ENCODE results near the gene CAPN5. TPM values are rescaled to one million over a fixed set of nuclear protein-coding genes. Genes with fewer than 3 reads are reported as not detected.

CAPN5 gene
- total RNA-seq, 1 experiment from 2014 or later = 22.3 TPM

DNA sequence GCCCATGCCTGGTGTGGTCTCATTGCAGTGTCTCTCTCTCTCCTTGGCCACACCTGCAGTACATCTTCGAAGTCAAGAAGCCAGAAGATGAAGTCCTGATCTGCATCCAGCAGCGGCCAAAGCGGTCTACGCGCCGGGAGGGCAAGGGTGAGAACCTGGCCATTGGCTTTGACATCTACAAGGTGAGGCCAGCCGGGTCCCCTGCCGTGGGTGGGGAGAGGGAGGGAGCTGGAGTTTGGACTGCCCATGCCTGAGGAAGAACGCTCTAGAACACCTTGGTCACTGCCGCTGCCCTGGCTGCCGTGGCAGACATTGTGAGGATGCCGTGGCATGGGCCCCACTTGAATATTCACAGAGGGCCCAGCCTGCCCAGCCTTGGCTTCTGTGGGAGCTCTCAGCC lies 52.2 kb downstream of the CAPN5 start:
- no peak overlapping the region for H3K27ac Mint-ChIP-seq (ENCODE audit: unreplicated experiment)
- no peaks in the 10 kb centered on the region for H3K27me3 Mint-ChIP-seq (ENCODE audit: unreplicated experiment)
- CTCF ChIA-PET = no interaction called here
- no peaks in the 10 kb centered on the region for H3K9me3 Mint-ChIP-seq (ENCODE audit: low read depth, unreplicated experiment)
- intact Hi-C loops (cut with micrococcal nuclease; ENCODE audit: unreplicated experiment) = no loop called here
- H3K4me3 Mint-ChIP-seq (ENCODE audit: low read depth, unreplicated experiment) = no peak overlapping the region
- no peaks in the 10 kb centered on the region for H3K4me1 Mint-ChIP-seq (ENCODE audit: low read depth, unreplicated experiment)
- TF ChIP-seq, protein P1, sequence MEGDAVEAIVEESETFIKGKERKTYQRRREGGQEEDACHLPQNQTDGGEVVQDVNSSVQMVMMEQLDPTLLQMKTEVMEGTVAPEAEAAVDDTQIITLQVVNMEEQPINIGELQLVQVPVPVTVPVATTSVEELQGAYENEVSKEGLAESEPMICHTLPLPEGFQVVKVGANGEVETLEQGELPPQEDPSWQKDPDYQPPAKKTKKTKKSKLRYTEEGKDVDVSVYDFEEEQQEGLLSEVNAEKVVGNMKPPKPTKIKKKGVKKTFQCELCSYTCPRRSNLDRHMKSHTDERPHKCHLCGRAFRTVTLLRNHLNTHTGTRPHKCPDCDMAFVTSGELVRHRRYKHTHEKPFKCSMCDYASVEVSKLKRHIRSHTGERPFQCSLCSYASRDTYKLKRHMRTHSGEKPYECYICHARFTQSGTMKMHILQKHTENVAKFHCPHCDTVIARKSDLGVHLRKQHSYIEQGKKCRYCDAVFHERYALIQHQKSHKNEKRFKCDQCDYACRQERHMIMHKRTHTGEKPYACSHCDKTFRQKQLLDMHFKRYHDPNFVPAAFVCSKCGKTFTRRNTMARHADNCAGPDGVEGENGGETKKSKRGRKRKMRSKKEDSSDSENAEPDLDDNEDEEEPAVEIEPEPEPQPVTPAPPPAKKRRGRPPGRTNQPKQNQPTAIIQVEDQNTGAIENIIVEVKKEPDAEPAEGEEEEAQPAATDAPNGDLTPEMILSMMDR (IDR thresholded peaks at IDR 0.05; ENCODE audit: unreplicated experiment) = no peak
- BruUV-seq (replicated peaks) = no TSS peak
- peaks cover 9% of the 10 kb centered on the region for H3K36me3 Mint-ChIP-seq (ENCODE audit: insufficient read depth, unreplicated experiment)
- no peak for DNase-seq

DNA sequence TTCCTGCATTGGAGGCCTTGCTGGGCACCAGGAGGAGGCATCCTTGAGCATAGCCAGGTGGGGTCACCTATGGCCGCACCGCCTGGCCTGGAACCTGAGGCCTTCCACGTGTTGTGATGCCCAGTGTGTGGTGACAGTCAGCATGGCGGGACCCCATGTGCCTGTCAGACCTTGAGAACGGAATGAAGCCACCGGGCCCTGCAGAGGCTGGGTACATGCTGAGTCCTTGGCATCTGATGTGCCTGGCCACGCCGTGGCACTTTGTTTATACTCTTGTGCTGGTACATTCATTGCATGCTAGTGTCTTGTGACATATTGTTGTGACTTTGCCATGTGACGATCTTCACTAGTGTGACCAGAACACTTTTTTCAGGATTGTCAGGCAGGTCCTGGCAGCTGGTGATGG lies 52.8 kb downstream of the CAPN5 start:
- BruUV-seq (replicated peaks) = no TSS peak
- Mint-ChIP-seq H3K27ac (ENCODE audit: unreplicated experiment) (no peak overlapping the region), H3K9me3 (ENCODE audit: low read depth, unreplicated experiment) (no peaks in the 10 kb centered on the region), H3K36me3 (ENCODE audit: insufficient read depth, unreplicated experiment) (peaks cover 12% of the 10 kb centered on the region), H3K4me3 (ENCODE audit: low read depth, unreplicated experiment) (no peak overlapping the region), H3K27me3 (ENCODE audit: unreplicated experiment) (no peaks in the 10 kb centered on the region), H3K4me1 (ENCODE audit: low read depth, unreplicated experiment) (no peaks in the 10 kb centered on the region)
- CTCF ChIA-PET = interaction anchor here (1.2 kb wide), 1 partner anchor 12 kb away, joined by 3 read pairs; no protein-coding TSS in a partner anchor
- DNase-seq = no peak
- TF ChIP-seq, protein P1 (IDR thresholded peaks at IDR 0.05; ENCODE audit: unreplicated experiment) = no peak
- intact Hi-C loops (cut with micrococcal nuclease; ENCODE audit: unreplicated experiment) = no loop called here

DNA sequence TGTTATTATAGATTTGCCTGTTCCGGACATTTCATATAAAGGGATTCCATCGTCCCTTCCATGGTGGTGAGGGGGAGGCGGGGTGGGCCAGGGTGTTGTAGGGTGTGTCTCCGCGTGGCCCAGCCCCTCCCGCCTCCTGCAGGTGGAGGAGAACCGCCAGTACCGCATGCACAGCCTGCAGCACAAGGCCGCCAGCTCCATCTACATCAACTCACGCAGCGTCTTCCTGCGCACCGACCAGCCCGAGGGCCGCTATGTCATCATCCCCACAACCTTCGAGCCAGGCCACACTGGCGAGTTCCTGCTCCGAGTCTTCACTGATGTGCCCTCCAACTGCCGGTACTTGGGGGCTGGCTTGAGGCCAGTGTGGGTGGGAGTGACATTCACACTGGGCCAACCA lies 53.8 kb downstream of the CAPN5 start:
- CTCF ChIA-PET = interaction anchor here (1.2 kb wide), 1 partner anchor 13 kb away, joined by 3 read pairs; no protein-coding TSS in a partner anchor
- TF ChIP-seq, protein P1 (IDR thresholded peaks at IDR 0.05; ENCODE audit: unreplicated experiment) = no peak
- Mint-ChIP-seq H3K27me3 (ENCODE audit: unreplicated experiment) (no peaks in the 10 kb centered on the region), H3K4me3 (ENCODE audit: low read depth, unreplicated experiment) (no peak overlapping the region), H3K36me3 (ENCODE audit: insufficient read depth, unreplicated experiment) (peaks cover 12% of the 10 kb centered on the region), H3K9me3 (ENCODE audit: low read depth, unreplicated experiment) (no peaks in the 10 kb centered on the region), H3K4me1 (ENCODE audit: low read depth, unreplicated experiment) (no peaks in the 10 kb centered on the region), H3K27ac (ENCODE audit: unreplicated experiment) (no peak overlapping the region)
- BruUV-seq (replicated peaks) = no TSS peak
- intact Hi-C loops (cut with micrococcal nuclease; ENCODE audit: unreplicated experiment) = no loop called here
- DNase-seq = no peak

DNA sequence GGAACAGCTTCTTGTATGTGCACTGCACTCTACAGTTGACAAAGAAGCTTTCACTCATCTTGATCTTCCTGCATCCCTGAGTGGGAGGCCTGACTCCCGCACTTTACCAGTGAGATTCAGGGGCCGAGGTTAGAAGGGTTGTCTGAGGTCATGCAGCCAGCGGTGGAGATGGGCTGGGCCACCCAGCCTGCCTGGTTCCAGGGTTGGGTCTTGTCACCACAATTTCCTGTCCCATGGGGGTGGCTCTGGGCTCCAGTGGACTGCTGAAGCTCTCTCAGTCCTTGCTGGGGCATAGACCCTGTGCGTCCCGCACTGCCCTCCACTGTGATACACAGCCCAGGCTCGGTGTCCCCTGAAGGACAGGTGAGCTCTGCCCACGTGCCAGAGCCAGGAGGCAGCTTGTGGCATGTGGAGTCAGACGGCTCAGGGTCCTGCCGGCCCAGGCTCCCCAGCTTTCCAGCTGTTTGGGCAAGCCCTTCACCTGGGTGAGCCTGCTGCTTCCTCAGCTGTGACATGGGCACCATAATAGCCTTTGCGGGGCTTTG lies 54.4 kb downstream of the CAPN5 start:
- DNase-seq = no peak
- Mint-ChIP-seq H3K4me1 (ENCODE audit: low read depth, unreplicated experiment) (no peaks in the 10 kb centered on the region), H3K27ac (ENCODE audit: unreplicated experiment) (no peak overlapping the region), H3K9me3 (ENCODE audit: low read depth, unreplicated experiment) (no peaks in the 10 kb centered on the region), H3K36me3 (ENCODE audit: insufficient read depth, unreplicated experiment) (peaks cover 14% of the 10 kb centered on the region), H3K4me3 (ENCODE audit: low read depth, unreplicated experiment) (no peak overlapping the region), H3K27me3 (ENCODE audit: unreplicated experiment) (no peaks in the 10 kb centered on the region)
- no TSS peak for BruUV-seq (replicated peaks)
- CTCF ChIA-PET = interaction anchor here (0.6 kb wide), 1 partner anchor 15 kb away, joined by 3 read pairs; no protein-coding TSS in a partner anchor
- intact Hi-C loops (cut with micrococcal nuclease; ENCODE audit: unreplicated experiment) = no loop called here
- TF ChIP-seq, protein P1 (IDR thresholded peaks at IDR 0.05; ENCODE audit: unreplicated experiment) = no peak

Measured in Calu3 (cell line).